Keratinocyte (primary cell): ENCODE data around the gene BTG1.

Experiments
- CTCF ChIP-seq, 3 experiments: IDR thresholded peaks in 1 of 3; conservative IDR thresholded peaks in 1 of 3; optimal IDR thresholded peaks in 1 of 3; 2 replicates in 2 of 3; 3 replicates in 1 of 3; pipeline versions ENCODE3 to v1.5.1; 2011; ENCODE audit warnings: low read length in 3 of 3, mild to moderate bottlenecking in 3 of 3, moderate library complexity in 2 of 3, control low read depth in 1 of 3, inconsistent platforms in 1 of 3; ENCODE audit not compliant: insufficient read depth in 2 of 3; ENCODE audit errors: extremely low read depth in 1 of 3
- EZH2 ChIP-seq: IDR thresholded peaks from one replicate; pipeline ENCODE4 v1.6.1; 2012; ENCODE audit warnings: inconsistent platforms, mild to moderate bottlenecking, low read length, moderate library complexity

GRCh38 chr12:92175961-92176360, 30.3 kb upstream of the BTG1 start:
- TF ChIP-seq EZH2, result no peak
- no peak for TF ChIP-seq CTCF (optimal IDR thresholded peaks at IDR 0.05 in 1 of 3, IDR thresholded peaks at IDR 0.05 in 1 of 3, conservative IDR thresholded peaks at IDR 0.05 in 1 of 3; ENCODE audit: extremely low read depth in 1 of 3, insufficient read depth in 2 of 3, low read length in 3 of 3)
